H1 (cell line): ENCODE data around the gene TMEM238. TPM values are rescaled to one million over a fixed set of nuclear protein-coding genes. Genes with fewer than 3 reads are reported as not detected.

Experiments
- HDAC2 ChIP-seq, 2 experiments: fragments of 300-600 bp in 1 of 2; sonication (generic) in 1 of 2; IDR thresholded peaks; 2 replicates each; pipeline ENCODE4 v1.6.1; 2011 to 2012; ENCODE audit warnings: low read depth in 2 of 2, low read length in 2 of 2, mild to moderate bottlenecking in 2 of 2, moderate library complexity in 2 of 2, borderline replicate concordance in 1 of 2, inconsistent platforms in 1 of 2
- POLR2A ChIP-seq, 2 experiments: IDR thresholded peaks; 1 replicate in 1 of 2; 2 replicates in 1 of 2; pipeline ENCODE4 v1.6.1; 2011; ENCODE audit warnings: low read depth in 2 of 2, low read length in 2 of 2, mild to moderate bottlenecking in 2 of 2; ENCODE audit errors: control extremely low read depth in 1 of 2
- POLR2AphosphoS5 ChIP-seq: IDR thresholded peaks from 2 replicates; pipeline ENCODE4 v1.6.1; 2011; ENCODE audit warnings: low read depth, low read length
- SIX5 ChIP-seq: IDR thresholded peaks from 2 replicates; pipeline ENCODE4 v1.6.1; 2011; ENCODE audit warnings: mild to moderate bottlenecking, low read depth, low read length
- polyA plus RNA-seq, 7 experiments: library from polyadenylated mRNA; depleted of rRNA in 3 of 7; stranded (reverse) in 5 of 7; unstranded in 2 of 7; fragments of >200 nt in 5 of 7; fragments of 200-250 nt in 2 of 7; gene quantifications; 1 replicate in 5 of 7; 2 replicates in 1 of 7; 4 replicates in 1 of 7; pipeline versions ENCODE4 v1.2.1 to v1.2.3, GENCODE V29; 2011 to 2013; ENCODE audit warnings: missing spikeins in 2 of 7, mixed read lengths in 2 of 7
- total RNA-seq: library from RNA; stranded (reverse); fragmentation: NEBNext Ultra II Directional; extraction: Animal tissue kit (Norgen Biotek cat#: 25700); gene quantifications from 2 replicates; pipeline ENCODE4 v1.2.1, GENCODE V29; 2021

TMEM238 gene
- total and polyA plus RNA-seq, 2 of the 8 experiments (the other 6 are each of a cell fraction or from before 2014, with no cell fraction given), result 0.53 to 3.8 TPM

DNA sequence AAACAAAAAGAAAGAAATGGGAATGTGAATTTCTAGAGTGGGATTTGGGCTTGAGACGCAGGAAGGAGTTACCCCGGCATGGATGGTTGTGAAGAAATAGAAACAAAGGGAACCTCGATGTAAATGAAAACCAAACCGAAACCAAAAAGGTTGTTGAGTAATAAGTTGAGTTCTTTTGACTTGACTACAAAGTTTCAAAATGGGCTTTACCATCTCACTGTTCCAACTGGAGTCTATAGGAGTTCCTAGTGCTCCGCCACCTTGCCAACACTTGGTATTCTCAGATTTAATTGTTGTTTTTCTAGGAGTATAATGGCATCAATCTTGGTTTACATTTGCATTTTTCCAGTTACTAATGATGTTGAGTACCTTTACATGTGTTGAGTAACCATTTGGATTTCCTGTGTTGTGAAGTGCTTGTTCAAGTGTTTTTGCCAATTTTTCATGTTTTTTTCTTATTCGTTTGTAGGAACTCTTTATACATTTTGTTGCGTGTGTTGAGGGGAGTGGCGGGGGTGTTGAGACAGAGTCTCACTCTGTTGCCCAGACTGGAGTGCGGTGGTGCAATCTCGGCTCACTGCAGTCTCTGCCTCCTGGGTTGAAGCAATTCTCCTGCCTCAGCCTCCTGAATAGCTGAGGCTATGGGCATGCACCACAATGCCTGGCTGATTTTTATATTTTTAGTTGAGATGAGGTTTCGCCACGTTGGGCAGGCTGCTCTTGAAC lies 14.3 kb upstream of the TMEM238 start (continued):
- no peak for TF ChIP-seq HDAC2 (IDR thresholded peaks at IDR 0.05; ENCODE audit: borderline replicate concordance in 1 of 2, low read depth in 2 of 2, low read length in 2 of 2)
- TF ChIP-seq POLR2AphosphoS5, result no peak
- TF ChIP-seq POLR2A (IDR thresholded peaks at IDR 0.05; ENCODE audit: control extremely low read depth in 1 of 2, low read depth in 2 of 2, low read length in 2 of 2), result no peak
- no peak for TF ChIP-seq SIX5
- TF ChIP-seq, all 59 proteins: peak for 0
